Fibroblast of lung (primary cell): ENCODE measurements around the gene FGFR2.

Experiments
- EZH2 ChIP-seq: IDR thresholded peaks from 2 replicates; pipeline ENCODE4 v1.5.1; 2012; ENCODE audit warnings: low read length, control low read depth, mild to moderate bottlenecking; ENCODE audit errors: missing control alignments
- TF ChIP-seq, protein P1 (sequence below), 2 donors: IDR thresholded peaks in 1 of 2; conservative IDR thresholded peaks in 1 of 2; 1 replicate in 1 of 2; 2 replicates in 1 of 2; pipeline ENCODE4 v1.5.1; 2011 to 2012; ENCODE audit warnings: low read length in 2 of 2, control low read depth in 1 of 2, inconsistent platforms in 1 of 2, low read depth in 1 of 2, mild to moderate bottlenecking in 1 of 2

DNA sequence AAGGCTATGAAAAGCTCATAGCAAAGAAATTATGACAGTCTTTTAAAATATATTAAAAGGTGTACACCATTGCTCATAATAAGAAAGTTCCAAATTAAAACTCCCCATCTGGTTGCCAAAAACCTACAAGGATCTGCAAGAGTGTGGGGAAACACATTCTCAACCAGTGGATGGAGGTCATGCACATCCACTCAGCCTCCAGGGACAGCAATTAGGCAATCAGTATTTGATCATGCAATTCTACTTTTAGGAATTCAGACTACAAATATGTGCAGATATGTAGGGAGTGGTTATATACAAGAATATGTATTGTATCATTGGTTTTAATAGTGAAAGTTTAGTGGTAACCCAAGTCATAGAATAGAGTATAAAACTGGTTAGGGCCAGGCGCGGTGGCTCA lies 157.8 kb downstream of the FGFR2 start:
- TF ChIP-seq, protein P1, sequence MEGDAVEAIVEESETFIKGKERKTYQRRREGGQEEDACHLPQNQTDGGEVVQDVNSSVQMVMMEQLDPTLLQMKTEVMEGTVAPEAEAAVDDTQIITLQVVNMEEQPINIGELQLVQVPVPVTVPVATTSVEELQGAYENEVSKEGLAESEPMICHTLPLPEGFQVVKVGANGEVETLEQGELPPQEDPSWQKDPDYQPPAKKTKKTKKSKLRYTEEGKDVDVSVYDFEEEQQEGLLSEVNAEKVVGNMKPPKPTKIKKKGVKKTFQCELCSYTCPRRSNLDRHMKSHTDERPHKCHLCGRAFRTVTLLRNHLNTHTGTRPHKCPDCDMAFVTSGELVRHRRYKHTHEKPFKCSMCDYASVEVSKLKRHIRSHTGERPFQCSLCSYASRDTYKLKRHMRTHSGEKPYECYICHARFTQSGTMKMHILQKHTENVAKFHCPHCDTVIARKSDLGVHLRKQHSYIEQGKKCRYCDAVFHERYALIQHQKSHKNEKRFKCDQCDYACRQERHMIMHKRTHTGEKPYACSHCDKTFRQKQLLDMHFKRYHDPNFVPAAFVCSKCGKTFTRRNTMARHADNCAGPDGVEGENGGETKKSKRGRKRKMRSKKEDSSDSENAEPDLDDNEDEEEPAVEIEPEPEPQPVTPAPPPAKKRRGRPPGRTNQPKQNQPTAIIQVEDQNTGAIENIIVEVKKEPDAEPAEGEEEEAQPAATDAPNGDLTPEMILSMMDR (conservative IDR thresholded peaks at IDR 0.05 in 1 of 2, IDR thresholded peaks at IDR 0.05 in 1 of 2; ENCODE audit: low read depth in 1 of 2, low read length in 2 of 2) = no peak
- no peak for TF ChIP-seq EZH2
